GM23338 (cell line): ENCODE results near the gene ZBTB25.
"Not testable (repeated sequence)": the region's sequence is repeated elsewhere in the genome, so short reads cannot be mapped to it uniquely, and the experiment has no call there.

Experiments used
- CREB1 ChIP-seq: fragments of 250-450 bp; sonication (Bioruptor Pico); IDR thresholded peaks from 2 replicates; pipeline ENCODE4 v1.5.0; 2020; ENCODE audit warnings: low read depth, mild to moderate bottlenecking, moderate library complexity
- EZH2 ChIP-seq: fragments of 200-600 bp; sonication (generic); IDR thresholded peaks from one replicate; pipeline ENCODE4 v1.8.0; 2017; ENCODE audit warnings: antibody characterized with exemption, mild to moderate bottlenecking, low read depth; ENCODE audit not compliant: unreplicated experiment
- NANOG ChIP-seq: IDR thresholded peaks from 2 replicates; pipeline ENCODE4 v1.6.1; 2016; ENCODE audit warnings: antibody characterized with exemption, borderline replicate concordance
- POLR2AphosphoS5 ChIP-seq: IDR thresholded peaks from 2 replicates; pipeline ENCODE4 v1.6.1; 2016; ENCODE audit warnings: antibody characterized with exemption, low read depth
- TF ChIP-seq, protein P1 (sequence below), 2 experiments: fragments of 200-600 bp in 1 of 2; sonication (generic) in 1 of 2; conservative IDR thresholded peaks; 2 replicates each; pipeline versions ENCODE4 v1.5.1 to v1.6.1; 2016 to 2017; ENCODE audit warnings: antibody characterized with exemption in 2 of 2, low read depth in 2 of 2, mild to moderate bottlenecking in 2 of 2, moderate library complexity in 1 of 2
- TF ChIP-seq, protein P2 (sequence below): IDR thresholded peaks from one replicate; pipeline ENCODE4 v1.6.1; 2018; ENCODE audit warnings: antibody characterized with exemption; ENCODE audit not compliant: unreplicated experiment

DNA sequence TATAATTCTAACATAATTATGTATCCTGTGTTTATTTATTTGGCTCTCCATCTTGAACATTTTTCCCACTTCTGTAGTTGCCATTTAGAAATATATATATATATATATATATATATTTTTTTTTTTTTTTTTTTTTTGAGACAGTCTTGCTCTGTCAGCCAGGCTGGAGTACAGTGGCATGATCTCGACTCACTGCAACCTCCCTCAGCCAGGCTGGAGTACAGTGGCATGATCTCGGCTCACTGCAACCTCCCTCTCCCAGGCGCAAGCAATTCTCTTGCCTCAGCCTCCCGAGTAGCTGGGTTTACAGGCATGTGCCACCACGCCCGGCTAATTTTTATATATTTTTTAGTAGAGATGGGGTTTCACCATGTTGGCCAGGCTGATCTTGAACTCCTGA lies 14.0 kb upstream of the ZBTB25 start:
- TF ChIP-seq, protein P1, sequence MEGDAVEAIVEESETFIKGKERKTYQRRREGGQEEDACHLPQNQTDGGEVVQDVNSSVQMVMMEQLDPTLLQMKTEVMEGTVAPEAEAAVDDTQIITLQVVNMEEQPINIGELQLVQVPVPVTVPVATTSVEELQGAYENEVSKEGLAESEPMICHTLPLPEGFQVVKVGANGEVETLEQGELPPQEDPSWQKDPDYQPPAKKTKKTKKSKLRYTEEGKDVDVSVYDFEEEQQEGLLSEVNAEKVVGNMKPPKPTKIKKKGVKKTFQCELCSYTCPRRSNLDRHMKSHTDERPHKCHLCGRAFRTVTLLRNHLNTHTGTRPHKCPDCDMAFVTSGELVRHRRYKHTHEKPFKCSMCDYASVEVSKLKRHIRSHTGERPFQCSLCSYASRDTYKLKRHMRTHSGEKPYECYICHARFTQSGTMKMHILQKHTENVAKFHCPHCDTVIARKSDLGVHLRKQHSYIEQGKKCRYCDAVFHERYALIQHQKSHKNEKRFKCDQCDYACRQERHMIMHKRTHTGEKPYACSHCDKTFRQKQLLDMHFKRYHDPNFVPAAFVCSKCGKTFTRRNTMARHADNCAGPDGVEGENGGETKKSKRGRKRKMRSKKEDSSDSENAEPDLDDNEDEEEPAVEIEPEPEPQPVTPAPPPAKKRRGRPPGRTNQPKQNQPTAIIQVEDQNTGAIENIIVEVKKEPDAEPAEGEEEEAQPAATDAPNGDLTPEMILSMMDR (conservative IDR thresholded peaks at IDR 0.05; ENCODE audit: low read depth in 2 of 2), result not testable (repeated sequence)
- TF ChIP-seq EZH2; CREB1 (CRISPR knock-in tag); POLR2AphosphoS5; NANOG: not testable (repeated sequence)
- TF ChIP-seq, protein P2, sequence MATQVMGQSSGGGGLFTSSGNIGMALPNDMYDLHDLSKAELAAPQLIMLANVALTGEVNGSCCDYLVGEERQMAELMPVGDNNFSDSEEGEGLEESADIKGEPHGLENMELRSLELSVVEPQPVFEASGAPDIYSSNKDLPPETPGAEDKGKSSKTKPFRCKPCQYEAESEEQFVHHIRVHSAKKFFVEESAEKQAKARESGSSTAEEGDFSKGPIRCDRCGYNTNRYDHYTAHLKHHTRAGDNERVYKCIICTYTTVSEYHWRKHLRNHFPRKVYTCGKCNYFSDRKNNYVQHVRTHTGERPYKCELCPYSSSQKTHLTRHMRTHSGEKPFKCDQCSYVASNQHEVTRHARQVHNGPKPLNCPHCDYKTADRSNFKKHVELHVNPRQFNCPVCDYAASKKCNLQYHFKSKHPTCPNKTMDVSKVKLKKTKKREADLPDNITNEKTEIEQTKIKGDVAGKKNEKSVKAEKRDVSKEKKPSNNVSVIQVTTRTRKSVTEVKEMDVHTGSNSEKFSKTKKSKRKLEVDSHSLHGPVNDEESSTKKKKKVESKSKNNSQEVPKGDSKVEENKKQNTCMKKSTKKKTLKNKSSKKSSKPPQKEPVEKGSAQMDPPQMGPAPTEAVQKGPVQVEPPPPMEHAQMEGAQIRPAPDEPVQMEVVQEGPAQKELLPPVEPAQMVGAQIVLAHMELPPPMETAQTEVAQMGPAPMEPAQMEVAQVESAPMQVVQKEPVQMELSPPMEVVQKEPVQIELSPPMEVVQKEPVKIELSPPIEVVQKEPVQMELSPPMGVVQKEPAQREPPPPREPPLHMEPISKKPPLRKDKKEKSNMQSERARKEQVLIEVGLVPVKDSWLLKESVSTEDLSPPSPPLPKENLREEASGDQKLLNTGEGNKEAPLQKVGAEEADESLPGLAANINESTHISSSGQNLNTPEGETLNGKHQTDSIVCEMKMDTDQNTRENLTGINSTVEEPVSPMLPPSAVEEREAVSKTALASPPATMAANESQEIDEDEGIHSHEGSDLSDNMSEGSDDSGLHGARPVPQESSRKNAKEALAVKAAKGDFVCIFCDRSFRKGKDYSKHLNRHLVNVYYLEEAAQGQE, result not testable (repeated sequence)
